GM21786 (cell line): ENCODE measurements around the gene NOL4.

Experiments
- ATAC-seq: cut with Tn5 transposase; IDR thresholded peaks from one replicate; pipeline ENCODE4 v1.9.1; 2021; ENCODE audit not compliant: unreplicated experiment

The NOL4 gene

GRCh38 chr18:34194239-34194638 lies 30.5 kb downstream of the NOL4 start:
- ATAC-seq, result no peak

GRCh38 chr18:34189656-34190435 lies 34.9 kb downstream of the NOL4 start:
- no peak for ATAC-seq
